ENCODE data around the gene GNG8. TPM values are rescaled to one million over a fixed set of nuclear protein-coding genes. Genes with fewer than 3 reads are reported as not detected.
A peak's percentile ranks its signal among the peaks of the same experiment; 100 is the strongest.
"Not testable (repeated sequence)": the region's sequence is repeated elsewhere in the genome, so short reads cannot be mapped to it uniquely, and the experiment has no call there.

GNG8 gene
- total RNA-seq, 1 experiment from 2014 or later: not detected

DNA sequence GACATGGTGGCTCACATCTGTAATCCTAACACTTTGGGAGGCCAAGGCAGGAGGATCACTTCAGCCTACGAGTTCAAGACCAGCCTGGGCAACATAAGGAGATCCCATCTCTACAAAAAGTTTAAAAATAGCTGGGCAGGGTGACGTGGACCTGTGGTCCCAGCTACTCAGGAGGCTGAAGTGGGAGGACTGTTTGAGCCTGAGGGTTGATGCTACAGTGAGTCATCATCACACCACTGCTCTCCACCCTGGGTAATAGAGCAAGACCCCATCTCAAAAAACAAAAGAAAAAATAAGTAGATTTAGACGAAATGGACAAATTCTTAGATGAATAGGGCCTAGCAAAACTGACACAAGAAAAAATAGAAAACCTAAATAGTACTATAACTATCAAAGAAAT lies 10.4 kb upstream of the GNG8 start:
- DNase-seq (ENCODE audit: low read depth): no peak

DNA sequence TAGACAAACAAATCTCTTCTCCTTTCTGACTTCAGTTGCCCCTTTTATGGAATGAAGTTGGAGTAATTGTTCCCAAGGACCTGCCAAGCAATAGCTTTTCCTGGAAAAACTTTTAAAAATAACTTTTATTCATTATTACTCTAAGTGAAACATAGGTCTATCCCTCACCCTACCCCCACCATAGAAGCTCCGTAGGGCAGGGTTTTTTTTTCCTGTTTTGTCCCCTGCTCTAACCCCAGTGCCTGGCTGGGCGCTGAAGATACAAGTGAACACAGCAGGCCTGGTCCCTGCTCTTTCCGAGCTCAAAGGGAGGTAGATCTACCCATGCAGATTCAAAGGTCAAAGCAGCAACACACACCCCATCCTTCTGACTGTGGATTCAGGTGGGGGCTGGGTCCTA lies 8.7 kb upstream of the GNG8 start:
- no peak for DNase-seq (ENCODE audit: low read depth)

DNA sequence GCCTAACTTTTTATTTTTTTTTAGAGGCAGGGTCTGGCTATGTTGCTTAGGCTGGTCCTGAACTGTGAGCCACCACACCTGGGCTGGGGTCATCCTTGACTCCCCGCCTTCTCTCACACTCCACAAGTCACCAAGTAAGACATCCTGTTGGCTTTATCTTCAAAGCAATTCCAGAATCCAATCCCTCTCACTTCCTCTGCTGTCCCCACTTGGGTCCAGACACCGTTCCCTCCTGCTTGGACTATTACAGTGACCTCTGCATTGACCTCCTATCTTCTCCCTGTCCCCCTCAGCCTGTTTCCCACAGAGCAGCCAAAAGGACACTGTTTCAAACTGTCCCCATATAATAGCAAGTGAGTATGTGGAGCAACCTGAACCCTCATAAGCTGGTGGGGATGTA lies 4.7 kb upstream of the GNG8 start:
- no peak for DNase-seq (ENCODE audit: low read depth)

DNA sequence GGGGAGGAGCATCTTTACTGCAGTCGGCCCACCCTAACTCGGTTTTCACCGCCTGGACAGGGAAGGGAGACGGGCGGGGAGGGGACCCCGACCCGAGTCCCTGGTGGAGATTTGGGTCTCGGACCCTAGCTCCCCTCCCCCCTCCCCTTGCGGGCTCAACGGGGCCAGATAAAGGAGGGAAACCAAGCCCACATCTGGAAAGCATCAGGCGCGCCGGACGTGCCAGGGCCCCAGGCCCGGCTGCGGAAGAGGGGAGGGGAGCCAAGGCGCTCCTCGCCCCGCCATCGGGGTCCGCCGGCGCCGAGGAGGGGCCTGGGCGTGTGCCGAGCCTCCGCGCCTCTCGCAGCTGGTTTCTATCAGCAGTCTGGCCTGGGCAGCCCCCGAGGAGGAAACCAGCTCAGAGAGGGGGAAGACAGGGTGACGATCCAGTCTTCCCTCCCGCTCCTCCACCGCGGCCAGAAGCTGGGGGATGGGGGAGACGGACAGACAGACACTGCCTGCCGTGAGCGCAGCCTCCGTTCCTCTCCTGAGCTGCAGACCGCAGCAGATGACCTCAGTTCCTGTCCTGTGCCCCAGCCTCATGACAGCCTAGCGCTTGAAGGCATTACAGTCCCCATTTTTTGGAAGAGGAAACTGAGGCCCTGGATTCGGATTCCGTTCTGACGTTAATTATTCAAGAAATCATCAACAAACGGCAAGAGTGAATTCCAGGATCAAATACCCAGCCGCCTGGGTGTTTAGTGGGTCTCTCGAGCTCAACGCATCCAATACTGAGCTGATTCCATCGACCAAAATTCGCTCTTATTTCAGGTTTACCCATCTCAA lies 3.6 kb upstream of the GNG8 start:
- DNase-seq (ENCODE audit: low read depth): peak; percentile 70

GRCh38 chr19:46637224-46637623 lies 1.2 kb upstream of the GNG8 start:
- no peak for DNase-seq (ENCODE audit: low read depth)

- DNase-seq (ENCODE audit: low read depth): no peak
Measured at GRCh38 chr19:46634656-46635218, 1.3 kb downstream of the GNG8 start.

GRCh38 chr19:46634045-46634655 lies 1.9 kb downstream of the GNG8 start:
- peak; percentile 92 for DNase-seq (ENCODE audit: low read depth)

DNA sequence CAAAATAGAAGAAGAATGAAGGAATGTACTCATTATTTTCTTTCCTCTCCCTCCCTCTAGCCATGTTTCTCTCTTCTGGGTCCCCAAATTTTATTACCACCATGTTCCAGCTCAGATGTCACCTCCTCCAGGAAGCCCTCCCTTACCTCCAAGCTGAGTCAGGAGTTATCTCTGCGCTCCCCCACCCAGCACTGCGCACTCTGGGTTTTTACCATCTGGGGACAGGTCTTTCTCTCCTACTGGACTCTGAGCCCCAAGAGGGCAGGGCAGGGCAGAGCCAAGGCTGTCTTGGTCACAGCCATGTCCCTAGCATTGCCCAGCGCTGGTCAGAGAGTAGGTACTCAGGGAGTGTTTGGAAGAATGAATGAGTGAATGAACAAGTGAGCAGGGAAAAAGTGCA lies 2.9 kb downstream of the GNG8 start:
- DNase-seq (ENCODE audit: low read depth): no peak

- DNase-seq (ENCODE audit: low read depth): no peak
Measured at GRCh38 chr19:46631481-46631880, 4.5 kb downstream of the GNG8 start.

- no peak for DNase-seq (ENCODE audit: low read depth)
Measured at GRCh38 chr19:46630586-46631205, 5.3 kb downstream of the GNG8 start.

GRCh38 chr19:46629546-46630025 lies 6.4 kb downstream of the GNG8 start:
- DNase-seq (ENCODE audit: low read depth): no peak

- DNase-seq (ENCODE audit: low read depth): not testable (repeated sequence)
Measured at GRCh38 chr19:46628970-46629369, 7.0 kb downstream of the GNG8 start.

DNA sequence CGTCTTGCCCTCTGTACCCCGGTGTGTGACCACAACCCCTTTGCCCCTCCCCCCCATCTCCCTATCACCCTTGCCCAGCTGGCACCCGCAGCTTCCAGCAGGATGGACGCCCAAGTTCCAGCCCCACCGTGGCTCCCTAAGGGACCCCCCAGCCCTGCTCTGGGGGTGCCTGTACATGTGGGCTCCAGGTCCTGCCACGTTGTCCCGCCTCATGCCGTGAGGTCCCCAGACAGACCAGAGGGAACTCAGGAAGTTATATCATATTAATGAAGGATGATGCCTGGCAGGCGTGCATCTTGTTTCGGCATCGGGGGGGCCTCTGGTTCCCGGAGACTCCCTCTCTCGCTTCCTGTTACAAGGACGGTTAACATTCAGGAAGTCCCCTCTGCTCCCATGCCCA lies 9.6 kb downstream of the GNG8 start:
- no peak for DNase-seq (ENCODE audit: low read depth)

GRCh38 chr19:46625731-46626130 lies 10.3 kb downstream of the GNG8 start:
- DNase-seq (ENCODE audit: low read depth): no peak

DNA sequence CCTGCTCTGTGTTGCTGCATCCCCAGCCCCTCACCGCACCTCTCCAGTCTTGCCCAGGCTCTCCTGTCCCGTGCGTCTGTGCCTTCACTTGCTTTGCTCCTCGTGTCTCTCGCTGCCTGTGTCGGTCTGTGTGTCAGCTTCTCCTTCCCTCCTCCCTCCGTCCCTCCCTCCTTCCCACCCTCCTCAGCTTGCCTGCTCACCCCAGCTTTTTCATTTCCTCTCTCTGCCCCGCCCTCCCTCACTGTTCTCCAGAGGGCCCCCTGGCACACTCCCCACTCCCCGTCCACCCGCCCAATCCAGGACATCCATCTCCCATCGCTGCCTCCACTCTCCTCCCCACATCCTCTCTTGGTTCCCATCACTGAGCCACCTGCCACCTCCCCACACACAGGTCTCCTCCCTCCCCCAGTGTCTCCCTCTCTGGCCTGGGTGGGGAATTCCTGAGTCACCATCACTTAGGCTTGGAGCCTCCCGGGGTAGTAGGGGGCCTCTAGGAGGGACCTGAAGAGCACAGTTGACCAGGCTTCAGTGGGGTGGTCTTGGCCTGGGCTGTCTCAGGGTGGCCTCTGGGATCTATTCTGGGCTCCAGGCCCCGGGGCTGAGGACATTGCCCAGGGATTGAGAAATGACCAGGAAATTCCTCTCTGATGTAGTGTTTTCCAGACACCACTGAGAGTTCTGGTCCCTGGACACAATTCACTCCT lies 10.9 kb downstream of the GNG8 start, which contains the start of gene PTGIR:
TSS of gene PTGIR (minus strand) at position 132 of the 704 bp plus-strand sequence. CDS start 864 bp downstream, outside the sequence.
- DNase-seq (ENCODE audit: low read depth): peak; percentile 68

DNA sequence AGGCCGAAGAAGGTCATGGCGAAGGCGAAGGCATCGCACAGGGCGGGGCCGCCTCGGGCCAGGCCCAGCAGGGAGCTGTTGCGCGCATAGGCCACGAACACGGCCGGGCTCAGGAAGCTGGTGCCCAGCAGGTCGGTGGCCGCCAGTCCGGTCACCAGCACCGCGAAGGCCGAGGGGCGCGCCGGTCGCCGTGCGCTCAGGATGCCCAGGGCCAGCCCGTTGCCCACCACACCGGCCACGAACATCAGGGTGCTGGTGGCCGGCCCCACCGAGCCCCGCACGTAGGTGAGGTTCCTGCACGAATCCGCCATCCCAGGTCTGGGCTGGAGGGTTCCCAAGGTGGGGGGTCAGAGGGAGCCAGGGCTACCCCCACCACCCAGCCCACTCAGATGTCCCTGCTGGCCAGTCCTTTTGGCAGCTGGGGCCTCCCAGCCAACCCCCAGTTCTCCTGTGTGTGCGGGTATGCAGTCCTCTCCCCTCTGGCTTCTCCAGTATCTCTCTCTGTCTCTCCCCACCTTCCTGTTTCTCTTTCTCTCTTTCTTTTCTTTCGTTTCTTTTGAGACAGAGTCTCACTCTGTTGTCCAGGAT lies 12.0 kb downstream of the GNG8 start:
- DNase-seq (ENCODE audit: low read depth): no peak

DNA sequence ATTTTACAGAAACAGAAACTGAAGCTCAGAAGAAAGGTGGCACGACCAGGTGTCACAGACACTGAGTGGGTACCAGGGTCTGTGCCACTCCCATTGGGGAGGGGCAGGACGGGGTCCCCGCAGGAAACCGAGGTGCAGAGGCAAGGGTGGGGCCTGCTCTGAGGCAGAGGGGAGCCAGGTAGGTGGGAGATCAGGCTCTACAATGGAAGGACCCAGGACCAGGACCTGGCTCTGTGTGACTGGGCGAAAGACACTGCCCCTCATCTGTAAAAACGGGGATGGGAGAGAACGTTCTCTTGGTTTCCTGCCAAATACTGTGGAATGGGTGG lies 13.9 kb downstream of the GNG8 start:
- no peak for DNase-seq (ENCODE audit: low read depth)

DNA sequence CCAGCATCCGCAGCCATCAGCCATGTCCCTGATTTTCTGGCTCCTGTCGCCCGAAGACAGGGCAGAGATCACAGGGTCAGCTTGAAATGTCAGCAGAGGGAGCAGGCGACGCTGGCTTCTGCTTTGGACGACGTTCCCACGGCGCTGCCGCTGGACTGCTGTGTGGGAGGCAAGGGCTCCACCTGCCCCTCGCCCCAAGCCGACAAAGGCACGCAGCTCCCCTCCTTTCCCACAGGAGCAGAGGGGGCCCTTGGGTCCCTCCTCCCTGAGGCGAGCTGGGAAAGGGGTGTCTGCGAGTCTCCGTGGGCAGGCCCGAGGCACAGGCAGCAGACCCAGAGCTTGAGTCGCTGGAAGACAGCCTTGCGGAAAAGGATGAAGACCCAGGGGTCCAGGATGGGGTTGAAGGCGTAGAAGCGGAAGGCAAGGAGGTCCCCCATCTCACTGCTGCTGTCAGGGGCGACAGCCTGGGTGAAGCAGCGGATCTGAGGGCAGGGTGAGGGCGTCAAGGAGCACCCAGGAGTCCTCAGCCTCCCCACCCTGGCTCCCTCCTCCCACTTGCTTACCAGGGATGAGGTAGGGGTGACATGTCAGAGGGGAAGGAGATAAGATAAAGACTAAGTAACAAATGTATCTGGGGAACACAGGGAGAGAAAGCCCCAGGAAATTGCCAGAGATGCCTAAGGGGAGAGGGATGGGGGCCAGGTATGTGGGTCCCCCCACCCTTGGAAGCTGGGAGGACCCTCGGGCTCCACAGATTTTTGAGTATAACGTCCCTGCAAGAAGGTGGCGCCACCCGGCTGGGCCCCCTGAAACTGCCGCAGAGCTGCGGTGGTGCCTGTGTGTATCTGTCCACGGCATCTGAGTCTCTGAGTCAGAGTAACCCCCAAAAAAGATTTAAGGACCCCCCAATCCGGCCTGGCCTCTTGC lies 14.5 kb downstream of the GNG8 start:
- no peak for DNase-seq (ENCODE audit: low read depth)

DNA sequence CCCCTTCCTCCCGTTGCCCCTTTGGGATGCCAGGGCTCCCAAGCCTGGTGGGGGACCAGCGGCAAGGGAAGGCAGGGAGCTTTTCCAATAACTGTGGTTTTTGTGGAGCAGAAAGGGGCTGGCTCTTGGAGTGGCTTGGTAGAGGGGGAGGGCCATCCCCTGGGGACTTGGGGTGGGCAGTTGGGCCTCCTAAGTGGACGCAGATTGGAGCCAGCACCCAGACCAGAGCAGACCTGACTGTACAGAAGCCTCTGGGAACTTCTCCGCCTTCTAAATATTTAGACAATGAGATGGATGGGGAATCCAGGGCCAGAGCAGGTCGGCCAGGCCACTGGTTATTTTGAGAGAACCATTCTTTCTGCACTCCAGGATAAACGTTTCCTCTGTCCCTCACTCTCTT lies 15.3 kb downstream of the GNG8 start:
- DNase-seq (ENCODE audit: low read depth): no peak

- no peak for DNase-seq (ENCODE audit: low read depth)
Measured at GRCh38 chr19:46620267-46620666, 15.7 kb downstream of the GNG8 start.

Data from Daoy (cell line).